Measurements from ENCODE around the gene METTL13. TPM values are rescaled to one million over a fixed set of nuclear protein-coding genes. Genes with fewer than 3 reads are reported as not detected.

METTL13 gene
- total RNA-seq, 1 experiment from 2014 or later: 41.9 TPM

DNA sequence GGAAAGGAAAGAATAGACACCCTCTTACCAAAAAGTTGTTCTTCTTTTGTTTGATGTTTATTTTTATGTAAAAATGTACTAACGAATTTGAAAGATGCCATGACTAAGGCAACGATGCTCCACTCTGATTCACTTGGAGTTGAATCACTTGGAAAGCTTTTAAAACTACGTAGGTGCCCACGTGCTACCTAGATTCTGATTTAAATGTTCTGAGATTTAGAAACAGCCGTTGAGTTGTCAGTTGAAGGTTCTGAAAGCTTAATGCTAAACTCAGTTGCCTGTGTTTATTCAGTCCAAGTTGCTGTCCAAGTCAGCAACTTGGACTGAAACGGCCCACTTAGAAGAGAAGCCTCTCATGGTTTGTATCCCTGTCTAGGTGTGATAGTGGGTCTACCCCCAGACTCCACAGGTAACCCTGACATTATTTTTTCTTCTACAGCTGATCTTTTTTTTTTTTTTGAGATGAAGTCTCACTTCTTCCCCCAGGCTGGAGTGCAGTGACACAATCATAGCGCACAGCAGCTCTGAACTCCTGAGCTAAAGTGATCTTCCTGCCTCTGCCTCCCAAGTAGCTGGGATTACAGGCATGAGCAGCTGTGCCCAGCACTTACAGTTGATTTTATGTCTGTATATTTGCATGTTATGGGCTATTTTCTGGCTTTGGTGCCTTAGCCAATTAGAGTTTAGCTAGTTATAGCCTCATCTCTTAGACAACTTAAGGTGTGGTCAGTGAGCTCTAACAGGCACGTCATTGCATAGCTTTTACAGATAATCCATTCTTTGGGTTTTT is 38.2 kb upstream of the METTL13 start:
- in situ Hi-C loops (cut with HindIII; ENCODE audit: low pct_unique_long_range_greater_than_20kb, low sequenced_read_pairs): no loop called here
- Histone ChIP-seq H3K36me3 (ENCODE audit: control insufficient read depth, insufficient read depth, low read length) (no peaks in the 10 kb centered on the region; the same call in 1 of the 2 replicates), H3K27ac (ENCODE audit: low read length) (peak overlapping the region; percentile 85), H3K4me3 (ENCODE audit: low read depth in 2 of 2, low read length in 2 of 2) (peak overlapping the region; percentile 91 to 96), H3K4me1 (ENCODE audit: control insufficient read depth, insufficient read depth, low read length) (peaks cover 17% of the 10 kb centered on the region), H3K9me3 (ENCODE audit: control insufficient read depth, insufficient read depth, low read depth, low read length) (no peaks in the 10 kb centered on the region), H3K27me3 (ENCODE audit: control insufficient read depth, insufficient read depth, low read length) (no peaks in the 10 kb centered on the region)
- no TSS peak for BruUV-seq (replicated peaks)
- DNase-seq (ENCODE audit: low read depth, low spot score): peak; percentile 59
- intact Hi-C loops (cut with micrococcal nuclease; ENCODE audit: unreplicated experiment): no loop called here
- ChIA-PET CTCF (interaction anchor here (0.7 kb wide), 1 partner anchor 264 kb away, joined by 6 read pairs; no protein-coding TSS in a partner anchor), POLR2A (interaction anchor here (0.6 to 0.7 kb wide), 3 partner anchors 9 to 113 kb away, joined by 3 to 6 read pairs (median 4); no protein-coding TSS in a partner anchor)
- ATAC-seq: no peak
- TF ChIP-seq SIN3A (IDR thresholded peaks at IDR 0.05; ENCODE audit: borderline replicate concordance, insufficient read depth, low read depth, low read length) (no peak), POLR2AphosphoS5 (IDR thresholded peaks at IDR 0.05; ENCODE audit: low read depth, low read length) (no peak), REST (IDR thresholded peaks at IDR 0.05; ENCODE audit: insufficient read depth in 1 of 2, low read depth in 2 of 2, low read length in 1 of 2) (no peak), TCF7L2 (IDR thresholded peaks at IDR 0.05; ENCODE audit: low read depth, low read length) (no peak)
- TF ChIP-seq, protein P1, sequence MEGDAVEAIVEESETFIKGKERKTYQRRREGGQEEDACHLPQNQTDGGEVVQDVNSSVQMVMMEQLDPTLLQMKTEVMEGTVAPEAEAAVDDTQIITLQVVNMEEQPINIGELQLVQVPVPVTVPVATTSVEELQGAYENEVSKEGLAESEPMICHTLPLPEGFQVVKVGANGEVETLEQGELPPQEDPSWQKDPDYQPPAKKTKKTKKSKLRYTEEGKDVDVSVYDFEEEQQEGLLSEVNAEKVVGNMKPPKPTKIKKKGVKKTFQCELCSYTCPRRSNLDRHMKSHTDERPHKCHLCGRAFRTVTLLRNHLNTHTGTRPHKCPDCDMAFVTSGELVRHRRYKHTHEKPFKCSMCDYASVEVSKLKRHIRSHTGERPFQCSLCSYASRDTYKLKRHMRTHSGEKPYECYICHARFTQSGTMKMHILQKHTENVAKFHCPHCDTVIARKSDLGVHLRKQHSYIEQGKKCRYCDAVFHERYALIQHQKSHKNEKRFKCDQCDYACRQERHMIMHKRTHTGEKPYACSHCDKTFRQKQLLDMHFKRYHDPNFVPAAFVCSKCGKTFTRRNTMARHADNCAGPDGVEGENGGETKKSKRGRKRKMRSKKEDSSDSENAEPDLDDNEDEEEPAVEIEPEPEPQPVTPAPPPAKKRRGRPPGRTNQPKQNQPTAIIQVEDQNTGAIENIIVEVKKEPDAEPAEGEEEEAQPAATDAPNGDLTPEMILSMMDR (IDR thresholded peaks at IDR 0.05): no peak

DNA sequence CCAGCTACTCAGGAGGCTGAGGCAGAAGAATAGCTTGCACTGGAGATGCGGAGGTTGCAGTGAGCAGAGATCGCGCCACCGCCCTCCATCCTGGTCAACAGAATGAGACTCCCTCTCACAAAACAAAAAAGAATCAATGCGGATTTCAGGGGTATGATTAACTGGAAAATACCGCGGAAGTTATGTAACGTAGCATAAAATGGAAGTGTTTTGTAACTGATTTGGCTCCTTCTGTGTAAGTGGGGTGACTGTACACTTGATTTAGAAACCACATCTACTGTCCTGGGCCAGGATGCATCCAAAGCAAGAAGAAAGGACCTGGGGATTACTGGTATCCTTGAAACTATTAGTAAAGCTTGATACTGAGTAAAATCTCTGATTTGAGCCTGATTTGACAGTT is 36.5 kb upstream of the METTL13 start:
- POLR2A ChIA-PET: no interaction called here
- in situ Hi-C loops (cut with HindIII; ENCODE audit: low pct_unique_long_range_greater_than_20kb, low sequenced_read_pairs) (no loop called here), intact Hi-C loops (cut with micrococcal nuclease; ENCODE audit: unreplicated experiment) (no loop called here)
- H3K4me1 ChIP-seq (ENCODE audit: control insufficient read depth, insufficient read depth, low read length): peaks cover 17% of the 10 kb centered on the region
- no peak for ATAC-seq
- TF ChIP-seq SIN3A (IDR thresholded peaks at IDR 0.05; ENCODE audit: borderline replicate concordance, insufficient read depth, low read depth, low read length): no peak
- no peak for TF ChIP-seq REST (IDR thresholded peaks at IDR 0.05; ENCODE audit: insufficient read depth in 1 of 2, low read depth in 2 of 2, low read length in 1 of 2)
- TF ChIP-seq POLR2AphosphoS5 (IDR thresholded peaks at IDR 0.05; ENCODE audit: low read depth, low read length): no peak
- TF ChIP-seq, protein P1 (IDR thresholded peaks at IDR 0.05): no peak
- TF ChIP-seq TCF7L2 (IDR thresholded peaks at IDR 0.05; ENCODE audit: low read depth, low read length): no peak
- no peak overlapping the region for H3K27ac ChIP-seq (ENCODE audit: low read length)
- CTCF ChIA-PET: no interaction called here
- no peaks in the 10 kb centered on the region for H3K27me3 ChIP-seq (ENCODE audit: control insufficient read depth, insufficient read depth, low read length)
- no peaks in the 10 kb centered on the region for H3K9me3 ChIP-seq (ENCODE audit: control insufficient read depth, insufficient read depth, low read depth, low read length)
- H3K4me3 ChIP-seq (ENCODE audit: low read depth in 2 of 2, low read length in 2 of 2): no peak overlapping the region
- DNase-seq (ENCODE audit: low read depth, low spot score): no peak
- H3K36me3 ChIP-seq (ENCODE audit: control insufficient read depth, insufficient read depth, low read length): no peaks in the 10 kb centered on the region; the same call in 1 of the 2 replicates
- no TSS peak for BruUV-seq (replicated peaks)

Measured in Panc1 (cell line).